22Rv1 (cell line): Measurements from ENCODE around the gene TMEM43.

ENCODE experiments used
- ZFX ChIP-seq: fragments of 450-650 bp; IDR thresholded peaks from 2 replicates; pipeline ENCODE4 v1.6.1; 2017; ENCODE audit warnings: antibody characterized with exemption, borderline replicate concordance
- TF ChIP-seq, protein P1 (sequence below): fragments of 450-650 bp; IDR thresholded peaks from 2 replicates; pipeline ENCODE4 v1.5.1; 2017; ENCODE audit warnings: mild to moderate bottlenecking

- TF ChIP-seq, protein P1, sequence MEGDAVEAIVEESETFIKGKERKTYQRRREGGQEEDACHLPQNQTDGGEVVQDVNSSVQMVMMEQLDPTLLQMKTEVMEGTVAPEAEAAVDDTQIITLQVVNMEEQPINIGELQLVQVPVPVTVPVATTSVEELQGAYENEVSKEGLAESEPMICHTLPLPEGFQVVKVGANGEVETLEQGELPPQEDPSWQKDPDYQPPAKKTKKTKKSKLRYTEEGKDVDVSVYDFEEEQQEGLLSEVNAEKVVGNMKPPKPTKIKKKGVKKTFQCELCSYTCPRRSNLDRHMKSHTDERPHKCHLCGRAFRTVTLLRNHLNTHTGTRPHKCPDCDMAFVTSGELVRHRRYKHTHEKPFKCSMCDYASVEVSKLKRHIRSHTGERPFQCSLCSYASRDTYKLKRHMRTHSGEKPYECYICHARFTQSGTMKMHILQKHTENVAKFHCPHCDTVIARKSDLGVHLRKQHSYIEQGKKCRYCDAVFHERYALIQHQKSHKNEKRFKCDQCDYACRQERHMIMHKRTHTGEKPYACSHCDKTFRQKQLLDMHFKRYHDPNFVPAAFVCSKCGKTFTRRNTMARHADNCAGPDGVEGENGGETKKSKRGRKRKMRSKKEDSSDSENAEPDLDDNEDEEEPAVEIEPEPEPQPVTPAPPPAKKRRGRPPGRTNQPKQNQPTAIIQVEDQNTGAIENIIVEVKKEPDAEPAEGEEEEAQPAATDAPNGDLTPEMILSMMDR = no peak
- no peak for TF ChIP-seq ZFX
Measured at GRCh38 chr3:14118400-14119381, 6.2 kb upstream of the TMEM43 start.
